Retina (tissue), 1 donor: ENCODE measurements around the gene AMY1A.
"Not testable (repeated sequence)": the region's sequence is repeated elsewhere in the genome, so short reads cannot be mapped to it uniquely, and the experiment has no call there.

Experiments
- DNase-seq: peaks from one replicate; pipeline ENCODE4 v3.0.0-alpha.2; 2016

AMY1A gene

GRCh38 chr1:103655460-103655859 is at the start of gene AMY1A:
TSS of gene AMY1A (plus strand) at chr1:103655760. CDS start at chr1:103656331, 571 bp downstream.
- not testable (repeated sequence) for DNase-seq

- DNase-seq: no peak
Measured at GRCh38 chr1:103616362-103616761, 39.2 kb upstream of the AMY1A start.

- DNase-seq: not testable (repeated sequence)
Measured at GRCh38 chr1:103616994-103617477, 38.5 kb upstream of the AMY1A start, which contains the start of gene AMY2A. TSS of gene AMY2A (plus strand) at chr1:103617427. CDS start at chr1:103617441, 14 bp downstream.

- not testable (repeated sequence) for DNase-seq
Measured at GRCh38 chr1:103627436-103627835, 28.1 kb upstream of the AMY1A start.

- DNase-seq: not testable (repeated sequence)
Measured at GRCh38 chr1:103641194-103641593, 14.4 kb upstream of the AMY1A start.

GRCh38 chr1:103643908-103644307 is 11.7 kb upstream of the AMY1A start:
- DNase-seq: not testable (repeated sequence)

GRCh38 chr1:103650305-103650704 is 5.3 kb upstream of the AMY1A start:
- DNase-seq: not testable (repeated sequence)

- not testable (repeated sequence) for DNase-seq
Measured at GRCh38 chr1:103650889-103651288, 4.7 kb upstream of the AMY1A start.

- DNase-seq: not testable (repeated sequence)
Measured at GRCh38 chr1:103654133-103654532, 1.4 kb upstream of the AMY1A start.

- DNase-seq: not testable (repeated sequence)
Measured at GRCh38 chr1:103676335-103676734, 20.8 kb downstream of the AMY1A start.

- DNase-seq: not testable (repeated sequence)
Measured at GRCh38 chr1:103696110-103696509, 40.5 kb downstream of the AMY1A start, which contains the start of gene AMY1B. TSS of gene AMY1B (minus strand) at chr1:103696210. CDS start at chr1:103695639, 571 bp downstream.

- DNase-seq: not testable (repeated sequence)
Measured at GRCh38 chr1:103697430-103697829, 41.9 kb downstream of the AMY1A start.

GRCh38 chr1:103700669-103701068 is 45.1 kb downstream of the AMY1A start:
- not testable (repeated sequence) for DNase-seq

- DNase-seq: not testable (repeated sequence)
Measured at GRCh38 chr1:103701256-103701655, 45.7 kb downstream of the AMY1A start.

GRCh38 chr1:103707670-103708069 is 52.1 kb downstream of the AMY1A start:
- not testable (repeated sequence) for DNase-seq

GRCh38 chr1:103710381-103710780 is 54.8 kb downstream of the AMY1A start:
- not testable (repeated sequence) for DNase-seq
